GM12878 (cell line): ENCODE data around the gene BEX3. TPM values are rescaled to one million over a fixed set of nuclear protein-coding genes. Genes with fewer than 3 reads are reported as not detected.

Source experiments
- ATAC-seq: fragments of 200-7000 bp; cut with Tn5 transposase; 3 replicates; pipeline ENCODE4 v1.9.1; 2020; ENCODE audit warnings: mild to moderate bottlenecking, moderate library complexity
- BruUV-seq: library from RNA; stranded (reverse); fragments of 400-500 nt; replicated peaks from 2 replicates; lab custom pipeline; 2021; lab: Mats Ljungman, UMichigan
- CTCF ChIA-PET: fragments of 300-600 bp; sonication (Branson Sonifier 250); formaldehyde crosslinking; extraction: SDS; loops from one replicate; lab custom pipeline; 2021; ENCODE audit warnings: inconsistent platforms; lab: Yijun Ruan, JAX
- POLR2A ChIA-PET: fragments of 350-600 bp; formaldehyde crosslinking; extraction: SDS; loops from one replicate; lab custom pipeline; 2021; ENCODE audit warnings: inconsistent platforms; lab: Charles Lee
- RAD21 ChIA-PET: fragments of 300-600 bp; sonication (Branson Sonifier 250); formaldehyde crosslinking; loops from one replicate; lab custom pipeline; 2023; ENCODE audit warnings: antibody characterized with exemption; ENCODE audit not compliant: unreplicated experiment; lab: Charles Lee
- SMC1A ChIA-PET: fragments of 300-600 bp; sonication (Branson Sonifier 250); formaldehyde crosslinking; loops from one replicate; lab custom pipeline; 2023; ENCODE audit not compliant: unreplicated experiment, uncharacterized antibody; lab: Charles Lee
- DNase-seq: peaks from one replicate; pipeline ENCODE4 v3.0.0-alpha.2; 2011; ENCODE audit warnings: low read depth, low spot score
- FAIRE-seq: peaks from 3 replicates; lab custom pipeline; 2011; peaks lifted over from hg19 to GRCh38; lab: Jason Lieb, UNC
- H2AFZ ChIP-seq: 2 replicates; pipeline ENCODE4 v1.6.0; 2011; ENCODE audit warnings: low read depth, low read length, control low read depth; ENCODE audit not compliant: control insufficient read depth
- H3K27ac ChIP-seq: 2 replicates; pipeline ENCODE4 v1.5.1; 2011; ENCODE audit warnings: control low read depth; ENCODE audit not compliant: control insufficient read depth, insufficient read depth
- H3K27me3 ChIP-seq, 2 experiments: replicated peaks in 1 of 2; 2 replicates each; pipeline versions ENCODE4 v1.6.0 to v1.6.1; 2011; ENCODE audit warnings: low read length in 1 of 2; ENCODE audit not compliant: control insufficient read depth in 2 of 2, insufficient read depth in 2 of 2
- H3K36me3 ChIP-seq, 2 experiments: 2 replicates each; pipeline ENCODE4 v1.5.1; 2011; ENCODE audit warnings: low read length in 1 of 2; ENCODE audit not compliant: control insufficient read depth in 2 of 2, insufficient read depth in 2 of 2
- H3K4me1 ChIP-seq: 2 replicates; pipeline ENCODE4 v1.6.1; 2011; ENCODE audit warnings: mild to moderate bottlenecking, low read length, moderate library complexity, mixed read lengths; ENCODE audit not compliant: control insufficient read depth, insufficient read depth
- H3K4me2 ChIP-seq: 2 replicates; pipeline ENCODE4 v1.6.0; 2011; ENCODE audit warnings: control low read depth; ENCODE audit not compliant: control insufficient read depth, insufficient read depth
- H3K4me3 ChIP-seq: fragments of 200-600 bp; sonication (generic); 2 replicates; pipeline ENCODE4 v1.5.1; 2016
- H3K79me2 ChIP-seq: 2 replicates; pipeline ENCODE4 v1.6.0; 2011; ENCODE audit warnings: low read length; ENCODE audit not compliant: control insufficient read depth, insufficient read depth
- H3K9ac ChIP-seq: 2 replicates; pipeline ENCODE4 v1.8.0; 2011; ENCODE audit warnings: low read length, control low read depth, mixed read lengths; ENCODE audit not compliant: control insufficient read depth, insufficient read depth
- H3K9me3 ChIP-seq: replicated peaks from 3 replicates; pipeline ENCODE4 v1.5.1; 2011; ENCODE audit warnings: mild to moderate bottlenecking, low read length; ENCODE audit not compliant: control insufficient read depth, insufficient read depth
- H4K20me1 ChIP-seq: 2 replicates; pipeline ENCODE4 v1.6.0; 2011; ENCODE audit not compliant: control insufficient read depth, insufficient read depth
- SKIL ChIP-seq: fragments of 450-650 bp; IDR thresholded peaks from 2 replicates; pipeline ENCODE4 v1.6.1; 2017; ENCODE audit warnings: mild to moderate bottlenecking, low read depth, inconsistent platforms; ENCODE audit not compliant: poor library complexity, severe bottlenecking
- TAF1 ChIP-seq: IDR thresholded peaks from 2 replicates; pipeline ENCODE4 v1.6.1; 2011; ENCODE audit warnings: mild to moderate bottlenecking, low read depth, low read length, borderline replicate concordance
- ZBED1 ChIP-seq: IDR thresholded peaks from 2 replicates; pipeline ENCODE4 v1.6.1; 2016; ENCODE audit warnings: borderline replicate concordance
- WGBS: methylation state at CpG from one replicate; pipeline ENCODE4 v1.1.6; 2016; ENCODE audit warnings: low lambda C conversion rate; ENCODE audit not compliant: insufficient replicate concordance, insufficient coverage; ENCODE audit errors: missing lambda C conversion rate; 5-methylcytosine and 5-hydroxymethylcytosine counted together
- in situ Hi-C: fragments of 300-500 bp; cut with MboI; formaldehyde crosslinking; loops from 9 replicates; pipeline ENCODE4 v1.14.3; 2018; ENCODE audit warnings: mixed read lengths
- intact Hi-C: fragments of 100-400 bp; cut with micrococcal nuclease; formaldehyde crosslinking; loops from one replicate; pipeline ENCODE4 v1.14.2; 2022; ENCODE audit not compliant: unreplicated experiment
- polyA plus RNA-seq, 11 experiments: library from polyadenylated mRNA; depleted of rRNA in 4 of 11; unstranded in 6 of 11; stranded (reverse) in 5 of 11; fragments of >200 nt; fragmentation: Nextera tagmentation in 4 of 11; fragmentation: Illumina TruSeq in 1 of 11; extraction: Ambion mirVana in 4 of 11; extraction: Trizol in 1 of 11; gene quantifications; 1 replicate in 1 of 11; 2 replicates in 10 of 11; pipeline versions ENCODE4 v1.2.1 to v1.2.3, GENCODE V29; 2011 to 2016; ENCODE audit warnings: inconsistent platforms in 2 of 11, missing spikeins in 2 of 11, low read depth in 1 of 11
- total RNA-seq, 4 experiments: library from RNA; depleted of rRNA in 3 of 4; stranded (reverse); fragments of >200 nt in 3 of 4; fragmentation: Illumina TruSeq in 1 of 4; extraction: Trizol in 1 of 4; gene quantifications; 2 replicates each; pipeline versions ENCODE4 v1.2.1 to v1.2.3, GENCODE V29; 2013 to 2021

BEX3 gene
- total and polyA plus RNA-seq, 10 of the 15 experiments (the other 5 are each of a cell fraction or from before 2014, with no cell fraction given), result 1.3 to 1.5 TPM; not detected in 8

GRCh38 chrX:103347682-103348397 is 28.5 kb upstream of the BEX3 start:
- SMC1A ChIA-PET, result no interaction called here
- in situ Hi-C loops, result loop anchor here (10.0 kb wide), 1 partner anchor 117 kb away; no protein-coding TSS in a partner anchor

More at GRCh38 chrX:103347682-103348397, 28.5 kb upstream of the BEX3 start:
- no peak for TF ChIP-seq SKIL
- TF ChIP-seq ZBED1, result no peak
- TF ChIP-seq TAF1, result no peak
- TF ChIP-seq, all 136 proteins: peak for 0
- no peak for ATAC-seq
- no peaks in the 10 kb centered on the region for H4K20me1 ChIP-seq
- no peak overlapping the region for H3K4me3 ChIP-seq
- no peak overlapping the region for H2AFZ ChIP-seq
- H3K4me2 ChIP-seq, result no peak overlapping the region
- H3K4me1 ChIP-seq, result no peaks in the 10 kb centered on the region
- ChIA-PET CTCF (no interaction called here), POLR2A (no interaction called here), RAD21 (no interaction called here)
- no peaks in the 10 kb centered on the region for H3K36me3 ChIP-seq
- no peaks in the 10 kb centered on the region for H3K9me3 ChIP-seq
- no peak for FAIRE-seq
- no peak overlapping the region for H3K27ac ChIP-seq
- H3K9ac ChIP-seq, result no peak overlapping the region
- H3K79me2 ChIP-seq, result no peaks in the 10 kb centered on the region
- no peak for DNase-seq
- WGBS, result 48% methylated on average over 29 of the region's 29 CpGs
- H3K27me3 ChIP-seq, result no peaks in the 10 kb centered on the region; a peak in 1 of 4 replicates
- no TSS peak for BruUV-seq
- intact Hi-C loops, result loop anchor here (10.0 kb wide), 1 partner anchor 467 kb away; no protein-coding TSS in a partner anchor
